HTERT RPE-1 (cell line): ENCODE results near the gene SPIRE2.

Experiments used
- in situ Hi-C: fragments of 300-500 bp; cut with MboI; formaldehyde crosslinking; loops from 4 replicates; pipeline ENCODE4 v1.14.3; 2020; ENCODE audit warnings: low sequenced_read_pairs

Gene SPIRE2

DNA sequence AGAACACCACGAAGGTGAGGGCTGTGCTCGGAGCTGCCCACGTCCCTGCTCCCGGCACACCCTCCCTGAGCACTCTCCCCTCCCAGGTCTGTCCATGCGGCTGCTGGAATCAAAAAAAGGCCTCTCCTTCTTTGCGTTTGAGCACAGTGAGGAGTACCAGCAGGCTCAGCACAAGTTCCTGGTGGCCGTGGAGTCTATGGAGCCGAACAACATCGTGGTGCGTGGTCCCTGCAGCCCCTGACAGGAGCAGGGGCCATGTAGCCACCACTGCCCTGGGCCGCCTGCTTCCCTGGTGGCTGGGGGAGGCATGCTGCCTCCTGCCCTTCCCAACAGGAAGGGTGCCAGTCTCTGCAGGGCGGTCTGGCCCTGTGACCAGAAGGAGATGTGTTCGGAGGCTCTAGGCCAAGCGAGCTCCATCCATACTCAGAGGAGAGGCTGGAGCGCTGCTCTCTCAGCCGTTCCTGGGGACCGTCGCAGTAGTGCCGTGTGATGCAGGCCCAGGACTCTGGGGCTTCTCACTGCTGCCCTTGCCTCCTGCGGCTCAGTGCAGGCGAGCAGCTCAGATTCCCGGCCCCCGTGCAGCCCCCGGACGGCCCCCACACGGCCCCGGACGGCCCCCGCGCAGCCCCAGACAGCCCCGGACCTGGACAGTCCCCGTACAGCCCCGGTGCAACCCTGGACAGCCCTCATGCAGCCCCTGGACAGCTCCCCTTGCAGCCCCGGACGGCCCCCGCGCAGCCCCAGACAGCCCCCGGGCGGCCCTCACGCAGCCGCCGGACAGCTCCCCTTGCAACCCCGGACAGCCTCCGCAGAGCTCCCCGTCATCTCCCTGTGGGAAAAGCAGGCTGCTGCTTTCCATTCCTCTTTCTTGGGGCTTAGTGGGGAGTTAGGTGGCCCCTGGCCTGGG lies 65.6 kb downstream of the SPIRE2 start:
- in situ Hi-C loops: no loop called here

DNA sequence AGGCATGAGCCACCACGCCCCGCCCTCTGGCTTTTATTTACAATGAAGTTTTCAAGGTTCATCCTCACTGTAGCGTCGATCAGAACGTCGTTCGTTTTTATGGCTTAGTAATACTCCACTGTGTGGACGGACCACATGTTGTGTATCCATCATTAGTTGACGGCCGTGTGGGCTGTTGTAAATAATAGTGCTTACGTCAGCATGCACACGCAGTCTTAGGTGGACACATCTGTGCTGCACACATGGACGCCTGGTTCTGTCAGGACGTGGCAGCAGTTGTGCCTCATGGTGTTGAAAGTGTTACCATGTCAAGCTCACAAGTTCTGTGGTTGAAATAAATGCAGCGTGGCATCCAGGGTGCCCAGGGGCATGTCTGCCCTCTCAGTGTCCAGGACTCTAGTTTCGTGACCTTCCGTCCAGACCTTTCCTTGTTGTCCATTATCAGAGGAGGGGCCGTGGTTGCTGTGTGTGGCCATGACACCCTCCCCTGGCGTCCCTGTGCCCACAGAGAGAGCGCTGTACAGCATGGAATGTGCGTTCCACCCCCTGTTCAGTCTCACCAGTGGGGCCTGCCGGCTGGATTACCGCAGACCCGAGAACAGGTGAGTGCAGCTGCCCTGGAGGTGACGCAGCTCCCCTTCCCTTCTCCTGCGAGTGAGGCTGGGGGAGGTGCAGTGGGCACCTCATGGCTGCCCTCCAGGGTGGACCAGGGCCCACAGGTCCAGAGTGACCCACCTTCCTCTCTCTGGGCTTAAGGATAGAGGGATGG lies 67.4 kb downstream of the SPIRE2 start:
- in situ Hi-C loops: no loop called here

DNA sequence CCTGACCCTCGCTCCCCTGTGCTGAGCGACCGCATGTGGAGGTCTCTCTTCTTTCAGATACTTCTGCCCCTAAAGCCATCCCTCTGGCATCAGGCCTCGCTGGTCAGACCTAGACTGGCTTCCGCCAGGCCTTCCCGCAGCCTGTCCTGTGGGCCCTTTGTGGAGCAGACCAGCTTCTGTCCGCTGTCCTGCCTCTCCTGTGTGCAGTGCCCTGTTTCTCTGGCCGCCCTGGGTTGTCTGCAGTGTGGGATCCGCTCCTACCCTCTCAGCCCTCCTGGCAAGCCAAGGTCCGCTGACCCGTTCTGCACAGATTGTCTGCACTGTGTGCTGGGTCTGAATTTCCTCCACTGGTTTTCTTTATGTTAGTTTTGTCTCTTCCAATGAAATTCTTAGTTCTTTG lies 68.9 kb downstream of the SPIRE2 start:
- in situ Hi-C loops: no loop called here

DNA sequence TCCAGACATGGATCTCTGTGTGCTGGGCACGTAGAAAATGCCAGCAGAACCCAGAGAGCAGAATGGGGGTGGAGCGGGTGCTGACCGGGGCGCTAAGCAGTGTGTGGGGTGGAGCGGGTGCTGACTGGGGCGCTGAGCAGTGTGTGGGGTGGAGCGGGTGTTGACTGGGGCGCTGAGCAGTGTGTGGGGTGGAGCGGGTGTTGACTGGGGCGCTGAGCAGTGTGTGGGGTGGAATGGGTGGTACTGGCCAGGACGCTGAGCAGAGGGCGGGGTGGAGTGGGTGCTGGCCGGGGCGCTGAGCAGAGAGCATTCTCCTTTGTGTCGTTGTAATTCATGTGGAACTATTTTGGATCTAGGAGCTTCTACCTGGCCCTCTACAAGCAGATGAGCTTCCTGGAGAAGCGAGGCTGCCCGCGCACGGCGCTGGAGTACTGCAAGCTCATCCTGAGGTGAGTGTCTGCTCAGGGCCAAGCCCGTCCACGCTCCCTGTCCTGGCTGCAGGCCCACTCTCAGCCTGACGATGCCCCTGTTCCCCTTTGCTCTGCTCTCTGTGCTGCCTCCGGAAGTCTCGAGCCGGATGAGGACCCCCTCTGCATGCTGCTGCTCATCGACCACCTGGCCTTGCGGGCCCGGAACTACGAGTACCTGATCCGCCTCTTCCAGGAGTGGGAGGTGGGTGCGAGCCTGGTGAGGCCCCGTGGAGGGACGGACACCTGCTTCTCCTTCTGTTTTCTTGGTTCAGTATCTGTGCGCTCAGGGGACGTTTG lies 70.1 kb downstream of the SPIRE2 start:
- in situ Hi-C loops: no loop called here

DNA sequence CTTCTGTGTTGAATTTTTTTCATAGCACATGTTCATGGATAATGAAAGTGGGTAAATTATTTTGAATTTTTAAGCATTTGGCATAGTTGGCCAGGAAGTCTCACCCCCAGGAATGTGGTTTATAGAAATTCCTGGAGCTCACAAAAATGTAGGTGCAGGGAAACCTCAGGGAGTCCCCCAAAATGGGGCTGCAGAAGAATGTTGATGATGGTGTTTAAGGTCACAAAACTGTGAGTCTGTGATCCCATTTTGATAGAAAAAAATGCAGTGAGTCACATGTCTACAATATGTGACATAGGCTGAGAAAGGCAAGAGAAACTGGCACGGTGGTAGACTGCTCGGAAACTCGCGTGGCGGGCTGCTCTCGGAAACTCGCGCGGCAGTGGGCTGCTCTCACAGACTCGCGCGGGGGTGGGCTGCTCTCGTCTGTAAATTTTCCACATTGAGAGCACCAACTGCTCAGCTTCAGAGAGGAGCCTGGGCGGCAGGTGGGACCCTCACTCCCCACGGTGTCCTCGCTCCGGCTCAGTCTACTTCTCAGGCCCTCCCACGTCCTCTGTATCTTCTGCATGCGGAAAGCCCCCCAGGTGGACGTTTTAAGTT lies 71.7 kb downstream of the SPIRE2 start:
- in situ Hi-C loops: no loop called here

DNA sequence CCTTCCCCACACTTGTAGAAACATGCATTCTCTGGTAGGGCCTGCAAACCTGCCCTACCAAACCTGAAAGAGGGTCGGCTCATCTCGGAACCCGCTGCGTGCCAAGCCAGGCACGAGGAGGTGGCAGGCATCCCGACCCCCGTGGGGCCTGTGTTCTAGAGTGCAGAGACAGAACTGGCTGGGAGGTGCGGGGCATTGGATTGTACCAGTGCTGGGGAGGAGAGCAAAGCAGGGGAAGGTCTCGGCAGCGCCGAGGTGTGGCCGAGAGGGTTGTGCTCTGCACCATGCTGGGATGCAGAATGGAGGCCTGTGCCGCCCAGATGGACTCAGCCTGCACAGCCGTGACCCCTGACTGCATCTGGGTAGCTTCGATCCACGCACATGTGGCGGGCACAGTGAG lies 72.6 kb downstream of the SPIRE2 start:
- in situ Hi-C loops: no loop called here

DNA sequence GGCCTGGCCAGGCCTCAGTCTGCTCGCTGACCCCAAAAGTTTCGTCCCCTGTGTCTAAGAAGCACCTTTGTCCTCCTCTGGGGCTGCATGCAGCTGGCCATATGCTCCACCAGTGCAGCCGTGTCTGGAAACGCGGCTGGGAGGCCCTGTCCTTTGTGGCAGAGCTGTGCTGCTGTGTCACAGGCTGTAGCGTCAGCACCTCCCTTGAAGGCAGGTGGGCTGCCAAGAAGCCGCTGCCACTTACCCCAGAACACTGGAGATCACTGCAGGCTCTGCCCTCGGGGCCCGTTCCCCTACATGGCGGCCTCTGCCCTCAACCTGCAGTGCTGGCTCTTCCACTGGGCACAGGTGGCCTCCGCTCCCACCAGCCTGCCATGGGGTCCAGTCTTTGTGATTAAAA lies 74.7 kb downstream of the SPIRE2 start:
- in situ Hi-C loops: no loop called here

DNA sequence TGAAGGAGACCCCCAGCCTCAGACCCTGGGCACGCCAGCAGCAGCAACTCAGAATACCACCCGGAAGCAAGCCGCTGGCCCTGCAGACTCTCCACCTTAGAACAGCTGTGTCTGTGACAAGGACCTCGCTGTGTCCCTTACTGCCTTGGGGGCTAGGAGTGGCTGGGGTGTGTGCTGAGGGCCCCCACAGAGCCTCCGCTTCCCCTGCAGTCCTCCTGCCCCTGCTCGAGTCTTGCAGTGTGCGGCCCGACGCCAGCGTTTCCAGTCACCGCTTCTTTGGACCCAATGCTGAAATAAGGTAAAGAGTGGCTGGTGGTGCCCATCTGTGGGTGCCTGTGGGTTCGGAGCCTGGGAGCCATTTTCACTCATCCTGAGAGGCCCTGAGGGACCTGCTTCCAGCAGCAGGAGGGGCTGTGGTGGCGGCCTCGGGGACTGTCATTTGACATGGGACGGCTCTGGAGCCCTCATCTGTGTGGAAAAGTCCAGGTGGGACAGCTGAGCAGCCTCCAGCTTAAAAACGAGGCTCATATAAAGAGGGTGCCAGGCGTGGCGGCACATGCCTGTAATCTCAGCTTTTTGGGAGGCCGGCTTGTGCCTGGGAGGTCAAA lies 75.7 kb downstream of the SPIRE2 start:
- in situ Hi-C loops: no loop called here

DNA sequence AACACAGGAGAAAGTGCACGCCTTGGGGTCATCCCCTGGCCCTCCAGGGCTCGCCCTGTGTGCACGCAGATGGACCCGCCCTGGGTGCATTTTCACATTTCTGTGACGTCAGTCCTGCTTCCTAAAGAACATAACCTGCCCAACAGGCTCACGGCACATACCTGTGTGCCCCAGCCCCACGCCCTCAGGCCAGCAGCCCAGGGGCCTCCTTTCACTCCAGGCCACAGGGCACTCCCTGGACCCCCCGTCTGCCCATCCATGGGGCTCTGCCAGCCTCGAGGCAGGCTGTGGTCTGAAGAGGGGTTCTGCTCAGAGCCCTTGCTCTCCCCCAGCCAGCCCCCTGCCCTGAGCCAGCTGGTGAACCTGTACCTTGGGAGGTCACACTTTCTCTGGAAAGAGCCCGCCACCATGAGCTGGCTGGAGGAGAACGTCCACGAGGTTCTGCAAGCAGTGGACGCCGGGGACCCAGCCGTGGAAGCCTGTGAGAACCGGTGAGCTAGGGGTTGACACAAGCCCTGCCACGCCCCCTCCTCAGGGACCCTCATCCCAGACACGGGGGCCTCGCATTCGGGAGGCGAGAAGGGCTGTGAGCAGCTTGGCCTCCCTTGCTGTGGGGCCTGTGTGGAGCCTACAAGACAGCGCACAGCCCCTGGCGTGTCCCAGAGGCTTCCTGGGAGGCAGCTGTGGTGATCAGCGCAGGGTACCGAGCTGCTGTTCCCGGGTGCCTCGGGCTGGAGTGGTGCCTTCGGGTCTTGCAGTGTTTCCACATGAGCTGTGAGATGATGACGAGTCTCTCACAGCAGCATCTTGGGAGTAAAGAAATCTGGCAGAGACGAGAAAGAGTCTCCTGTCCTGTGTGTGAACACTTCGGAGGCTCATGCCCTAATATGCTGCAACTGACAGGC lies 76.6 kb downstream of the SPIRE2 start:
- in situ Hi-C loops: no loop called here

DNA sequence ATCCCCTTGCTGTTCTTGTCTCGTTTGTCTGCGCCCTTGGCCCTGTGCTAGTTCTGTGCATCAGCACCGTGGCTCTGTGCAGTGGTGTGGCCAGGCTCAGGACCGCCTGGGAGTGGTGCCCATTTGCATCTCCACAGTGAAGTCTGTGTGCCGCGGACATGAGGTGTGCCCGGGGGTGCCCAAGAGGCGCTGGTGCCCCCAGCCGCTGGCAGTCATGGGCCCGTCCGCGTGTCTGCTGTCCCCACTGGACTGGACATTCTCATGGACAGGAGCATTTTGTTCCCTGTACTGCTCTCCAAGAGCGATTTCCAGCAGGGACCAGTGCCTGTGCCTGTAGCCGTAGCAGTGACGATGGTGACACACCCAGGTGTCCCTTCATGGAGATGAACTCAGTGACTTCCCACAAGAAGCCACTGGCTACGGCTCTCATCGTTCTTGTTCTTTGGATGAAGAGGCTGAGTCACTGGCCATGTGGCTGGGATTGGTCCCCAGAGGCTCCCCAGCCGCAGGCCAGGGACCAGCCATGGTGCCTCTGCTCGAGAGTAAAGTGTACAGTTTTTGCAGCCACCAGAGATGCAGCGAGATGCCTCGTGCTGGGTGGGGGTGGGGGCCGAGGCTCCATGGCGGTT lies 77.3 kb downstream of the SPIRE2 start:
- in situ Hi-C loops: no loop called here

DNA sequence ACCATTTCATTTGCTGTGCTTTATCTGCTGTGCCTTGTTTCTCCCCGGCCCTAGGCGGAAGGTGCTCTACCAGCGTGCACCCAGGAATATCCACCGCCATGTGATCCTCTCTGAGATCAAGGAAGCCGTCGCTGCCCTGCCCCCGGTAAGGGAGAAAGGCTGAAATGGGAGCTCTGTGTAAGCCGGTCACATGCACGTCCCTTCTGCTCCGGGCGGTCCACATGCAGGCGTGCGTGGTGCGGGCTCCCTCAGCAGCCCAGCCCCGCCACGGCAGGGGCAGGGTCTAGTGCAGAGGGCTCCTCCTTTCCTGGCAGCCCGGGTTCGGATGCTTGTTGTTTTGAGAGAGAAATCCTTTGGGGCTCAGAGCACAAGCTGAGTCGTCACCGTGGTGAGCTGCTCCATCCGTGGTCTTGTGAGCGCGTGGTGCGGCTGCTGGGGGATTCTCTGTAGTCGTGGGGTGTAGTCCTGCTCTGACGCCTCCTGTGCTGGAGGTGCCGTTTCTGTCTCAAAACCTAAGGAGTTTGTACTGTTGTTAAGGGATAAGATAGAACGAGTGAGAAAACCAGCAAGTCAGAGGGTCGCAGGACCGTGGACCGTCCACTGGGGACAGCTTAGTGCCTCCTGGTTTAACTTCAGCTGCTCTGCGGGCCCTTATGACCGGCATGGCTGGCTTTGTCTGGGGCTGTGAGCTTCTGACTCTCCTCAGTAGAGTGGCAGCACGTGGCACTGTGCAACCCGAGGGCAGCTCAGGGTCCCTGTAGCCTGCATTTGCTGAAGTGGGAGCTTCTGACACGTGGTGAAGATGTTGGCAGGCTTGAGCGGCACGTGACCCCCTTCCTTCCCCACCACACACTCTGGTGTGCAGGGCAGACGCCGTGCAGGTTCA lies 78.1 kb downstream of the SPIRE2 start:
- in situ Hi-C loops: no loop called here

DNA sequence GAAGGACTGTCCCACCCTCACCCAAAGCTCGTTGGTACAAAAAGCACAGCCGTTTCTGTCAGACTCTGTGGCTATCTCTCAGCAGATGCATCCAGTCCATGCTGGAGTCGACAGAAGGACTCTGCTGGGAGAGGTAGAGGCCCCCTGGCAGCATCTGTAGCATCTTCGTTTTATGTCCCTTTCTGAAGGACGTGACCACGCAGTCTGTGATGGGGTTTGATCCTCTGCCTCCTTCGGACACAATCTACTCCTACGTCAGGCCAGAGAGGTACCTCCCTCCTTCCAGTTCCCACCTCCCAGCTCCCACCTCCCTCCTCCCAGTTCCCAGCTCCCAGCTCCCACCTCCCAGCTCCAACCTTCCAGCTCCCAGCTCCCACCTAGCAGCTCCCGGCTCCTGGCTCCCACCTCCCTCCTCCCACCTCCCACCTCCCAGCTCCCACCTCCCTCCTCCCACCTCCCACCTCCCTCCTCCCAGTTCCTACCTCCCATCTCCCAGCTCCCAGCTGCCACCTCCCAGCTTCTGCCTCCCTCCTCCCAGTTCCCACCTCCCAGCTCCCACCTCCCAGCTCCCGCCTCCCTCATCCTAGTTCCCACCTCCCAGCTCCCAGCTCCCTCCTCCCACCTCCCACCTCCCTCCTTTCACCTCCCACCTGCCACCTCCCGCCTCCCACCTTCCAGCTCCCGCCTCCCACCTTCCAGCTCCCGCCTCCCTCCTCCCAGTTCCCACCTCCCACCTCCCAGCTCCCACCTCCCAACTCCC lies 79.0 kb downstream of the SPIRE2 start:
- in situ Hi-C loops: no loop called here

DNA sequence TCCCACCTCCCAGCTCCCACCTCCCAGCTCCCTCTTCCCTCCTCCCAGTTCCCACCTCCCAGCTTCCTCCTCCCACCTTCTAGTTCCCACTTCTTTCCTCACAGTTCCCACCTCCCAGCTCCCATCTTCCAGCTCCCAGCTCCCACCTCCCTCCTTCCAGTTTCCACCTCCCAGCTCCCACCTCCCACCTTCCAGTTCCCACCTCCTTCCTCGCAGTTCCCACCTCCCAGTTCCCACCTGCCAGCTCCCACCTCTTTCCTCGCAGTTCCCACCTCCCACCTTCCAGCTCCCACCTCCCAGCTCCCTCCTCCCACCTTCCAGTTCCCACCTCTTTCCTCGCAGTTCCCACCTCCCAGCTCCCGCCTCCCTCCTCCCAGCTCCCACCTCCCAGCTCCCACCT lies 80.0 kb downstream of the SPIRE2 start:
- in situ Hi-C loops: no loop called here

DNA sequence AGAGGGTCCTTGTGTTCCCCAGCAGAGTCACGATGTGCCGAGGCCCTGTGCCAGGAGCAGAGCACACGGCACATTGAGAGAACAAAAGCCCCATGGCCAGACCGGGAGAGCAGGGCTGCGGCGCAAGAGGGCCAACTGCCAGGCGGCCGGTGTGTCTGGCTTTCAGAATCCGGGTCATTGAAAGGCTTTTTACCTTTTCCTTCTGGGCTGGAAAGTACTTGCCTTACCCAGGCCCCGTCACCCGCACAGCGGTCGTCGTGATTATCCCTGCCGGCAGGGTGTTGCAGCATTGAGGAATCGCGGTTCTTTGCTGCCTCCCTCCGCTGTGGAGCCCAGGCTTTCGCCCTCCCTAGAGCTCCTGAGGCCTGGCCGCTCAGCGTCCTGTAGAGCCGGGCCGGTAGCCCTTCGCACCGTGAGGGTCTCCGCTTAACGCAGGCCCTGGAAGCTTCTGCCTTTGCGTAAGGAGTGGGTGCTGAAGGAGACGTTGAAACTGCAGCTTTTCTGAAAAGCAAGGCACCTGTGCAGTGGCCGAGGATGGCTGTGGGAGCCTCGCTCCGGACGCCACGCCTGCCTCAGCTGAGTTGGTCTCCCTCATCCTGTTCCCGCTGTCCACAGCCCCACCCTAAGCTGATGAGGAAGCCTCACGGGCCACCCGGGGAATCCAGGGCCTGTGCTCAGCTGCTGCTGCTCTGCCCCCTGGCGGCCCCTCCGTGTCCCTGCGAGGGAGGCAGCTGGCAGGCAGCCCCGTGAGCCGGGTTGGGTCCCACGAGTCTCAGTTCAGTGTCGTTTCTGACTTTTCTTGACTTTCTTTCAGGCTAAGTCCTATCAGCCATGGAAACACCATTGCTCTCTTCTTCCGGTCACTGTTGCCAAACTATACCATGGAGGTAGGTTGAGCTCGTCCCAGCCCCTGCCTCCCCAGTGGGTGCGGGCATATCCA lies 81.8 kb downstream of the SPIRE2 start:
- in situ Hi-C loops: no loop called here

DNA sequence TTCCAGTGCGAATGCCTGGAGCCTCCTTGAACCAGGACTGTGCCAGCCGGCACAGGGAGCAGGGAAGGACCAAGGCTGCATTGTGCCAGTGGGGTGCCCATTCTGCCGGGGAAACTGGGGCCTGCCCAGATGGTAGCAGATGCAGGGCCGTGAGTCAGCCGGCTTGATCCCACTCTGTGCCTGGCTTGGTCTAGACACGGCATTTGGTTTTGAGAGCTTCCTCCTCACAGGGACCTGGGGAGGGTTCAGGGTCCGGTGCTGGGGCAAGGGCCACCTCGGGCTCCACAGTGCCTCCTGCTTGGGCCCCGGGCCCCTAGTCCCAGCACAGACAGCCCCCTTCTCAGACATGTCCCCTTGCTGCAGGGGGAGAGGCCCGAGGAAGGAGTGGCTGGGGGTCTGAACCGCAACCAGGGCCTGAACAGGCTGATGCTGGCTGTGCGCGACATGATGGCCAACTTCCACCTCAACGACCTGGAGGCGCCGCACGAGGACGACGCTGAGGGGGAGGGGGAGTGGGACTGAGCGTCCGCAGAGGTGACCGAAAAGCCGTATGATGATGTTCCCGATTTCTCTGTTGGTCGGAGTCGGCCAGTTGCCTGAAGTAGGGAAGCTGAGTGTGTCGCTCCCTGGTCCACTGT lies 82.6 kb downstream of the SPIRE2 start:
- in situ Hi-C loops: no loop called here

DNA sequence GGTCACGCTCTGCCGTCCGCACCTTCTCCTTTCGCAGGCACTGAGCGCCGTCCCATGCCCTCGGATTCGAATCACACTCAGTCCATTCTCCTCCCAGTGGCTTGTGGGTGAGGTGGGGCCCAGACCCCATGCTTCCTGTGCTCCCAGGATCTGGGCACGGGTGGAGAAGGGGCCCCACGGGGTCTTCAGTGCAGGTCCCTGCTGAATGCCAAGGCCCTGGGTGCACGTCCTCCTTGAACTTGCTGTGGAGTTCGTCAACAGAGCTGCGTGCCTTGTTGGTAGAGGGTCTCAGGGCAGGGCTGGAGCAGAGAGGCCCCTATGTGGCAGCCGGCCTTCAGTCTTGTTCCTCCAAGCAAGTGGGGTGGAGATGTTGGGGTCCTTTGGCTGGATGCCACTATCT lies 83.1 kb downstream of the SPIRE2 start:
- in situ Hi-C loops: no loop called here
